NCI-H1048 (cell line): ENCODE data around the gene ABCB6.

Experiments used
- DNase-seq: peaks from one replicate; lab custom pipeline; 2025; lab: John Stamatoyannopoulos, UW

Gene ABCB6

GRCh38 chr2:219184121-219184520 lies 34.6 kb downstream of the ABCB6 start:
- no peak for DNase-seq

GRCh38 chr2:219183151-219183772 lies 35.5 kb downstream of the ABCB6 start:
- no peak for DNase-seq

- DNase-seq, result no peak
Measured at GRCh38 chr2:219182331-219183150, 36.2 kb downstream of the ABCB6 start.

GRCh38 chr2:219181531-219181930 lies 37.2 kb downstream of the ABCB6 start:
- DNase-seq, result no peak

GRCh38 chr2:219180961-219181360 lies 37.8 kb downstream of the ABCB6 start:
- no peak for DNase-seq

GRCh38 chr2:219179601-219180465 lies 38.9 kb downstream of the ABCB6 start:
- DNase-seq, result no peak

- DNase-seq, result no peak
Measured at GRCh38 chr2:219178377-219179175, 40.2 kb downstream of the ABCB6 start.

GRCh38 chr2:219177552-219178376 lies 41.0 kb downstream of the ABCB6 start, which contains the start of gene RETREG2:
TSS of gene RETREG2 (plus strand) at chr2:219178275. CDS start at chr2:219178353, 78 bp downstream.
- peak; percentile 36 for DNase-seq

GRCh38 chr2:219176818-219177551 lies 41.8 kb downstream of the ABCB6 start, which contains the start of gene CNPPD1:
TSS of gene CNPPD1 (minus strand) at chr2:219176925. CDS start at chr2:219176828, 97 bp downstream.
- DNase-seq, result peak; percentile 36

GRCh38 chr2:219175928-219176817 lies 42.6 kb downstream of the ABCB6 start:
- DNase-seq, result no peak

- no peak for DNase-seq
Measured at GRCh38 chr2:219175486-219175885, 43.3 kb downstream of the ABCB6 start.

GRCh38 chr2:219174801-219175200 lies 44.0 kb downstream of the ABCB6 start:
- DNase-seq, result no peak

GRCh38 chr2:219174146-219174545 lies 44.6 kb downstream of the ABCB6 start:
- DNase-seq, result no peak

GRCh38 chr2:219173176-219173575 lies 45.6 kb downstream of the ABCB6 start:
- DNase-seq, result no peak

- DNase-seq, result no peak
Measured at GRCh38 chr2:219172231-219173154, 46.3 kb downstream of the ABCB6 start.

- no peak for DNase-seq
Measured at GRCh38 chr2:219171231-219171651, 47.5 kb downstream of the ABCB6 start.

- no peak for DNase-seq
Measured at GRCh38 chr2:219169930-219170654, 48.7 kb downstream of the ABCB6 start, which contains the start of gene SLC23A3. TSS of gene SLC23A3 (minus strand) at chr2:219170029. CDS start at chr2:219169984, 45 bp downstream.
